NCI-H524 treated with DMSO at 0.1 percent for 48 hours (cell line): ENCODE measurements around the gene KLF11.
"Not testable (repeated sequence)": the region's sequence is repeated elsewhere in the genome, so short reads cannot be mapped to it uniquely, and the experiment has no call there.

Experiments
- DNase-seq: peaks from one replicate; lab custom pipeline; 2025; lab: John Stamatoyannopoulos, UW

KLF11 gene

DNA sequence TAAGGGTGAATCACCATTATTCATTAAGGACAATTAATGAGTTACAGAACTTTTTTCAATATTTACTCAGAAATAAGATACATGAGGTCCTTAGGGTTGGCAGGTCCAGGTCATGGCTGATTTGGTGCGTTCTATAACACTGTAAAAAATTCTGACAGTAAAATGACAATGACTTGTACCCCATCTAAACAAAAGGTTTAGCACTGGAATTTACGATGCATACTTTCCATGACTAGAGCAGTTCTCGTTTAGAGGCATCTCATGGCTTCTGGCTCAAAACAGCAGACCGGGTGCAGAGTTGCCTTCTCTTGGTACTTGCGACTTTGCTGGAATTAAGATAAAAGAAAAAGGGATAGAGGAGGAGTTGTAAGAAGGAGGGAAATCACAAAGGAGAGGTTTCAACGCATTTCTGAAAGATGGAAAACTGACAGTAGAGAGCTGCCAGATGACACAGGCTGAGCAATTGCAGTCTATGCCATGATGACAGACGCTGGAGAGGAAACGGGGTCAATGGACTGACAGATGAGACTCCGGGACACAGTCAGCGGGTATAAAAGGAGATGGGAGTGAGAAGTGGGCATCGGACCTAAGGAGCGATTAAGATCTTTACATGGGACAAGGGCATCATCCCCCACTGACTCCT lies 41.0 kb downstream of the KLF11 start:
- DNase-seq = no peak

DNA sequence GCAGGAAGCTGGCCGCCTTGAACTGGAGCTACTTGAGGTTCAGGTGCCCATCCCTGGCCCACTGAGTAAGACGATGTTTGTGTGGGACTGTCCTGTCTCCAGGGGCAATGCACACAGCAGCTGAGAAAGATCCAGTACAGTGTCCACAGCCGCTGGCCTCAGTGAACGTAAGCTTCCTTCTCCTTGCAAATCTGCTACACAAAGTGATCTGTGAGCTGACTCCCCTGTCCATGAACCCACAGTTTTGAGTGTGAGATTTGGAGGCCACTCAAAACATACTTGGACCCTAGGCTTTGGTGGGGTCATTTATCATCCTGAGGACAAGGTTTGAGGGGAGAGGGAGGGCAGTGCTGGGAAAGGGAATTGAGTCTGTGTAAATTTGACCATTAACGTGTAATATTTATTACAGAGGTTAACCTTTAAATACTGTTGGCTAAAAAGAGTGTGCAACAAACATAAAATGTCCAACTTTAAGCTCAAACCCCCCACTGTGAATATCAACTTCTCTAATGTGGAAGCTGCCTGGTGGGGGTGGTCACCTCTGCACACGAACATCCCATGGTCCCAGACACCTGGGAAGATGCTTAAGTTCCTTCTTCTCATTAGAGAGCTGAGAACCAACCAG lies 41.8 kb downstream of the KLF11 start:
- no peak for DNase-seq

DNA sequence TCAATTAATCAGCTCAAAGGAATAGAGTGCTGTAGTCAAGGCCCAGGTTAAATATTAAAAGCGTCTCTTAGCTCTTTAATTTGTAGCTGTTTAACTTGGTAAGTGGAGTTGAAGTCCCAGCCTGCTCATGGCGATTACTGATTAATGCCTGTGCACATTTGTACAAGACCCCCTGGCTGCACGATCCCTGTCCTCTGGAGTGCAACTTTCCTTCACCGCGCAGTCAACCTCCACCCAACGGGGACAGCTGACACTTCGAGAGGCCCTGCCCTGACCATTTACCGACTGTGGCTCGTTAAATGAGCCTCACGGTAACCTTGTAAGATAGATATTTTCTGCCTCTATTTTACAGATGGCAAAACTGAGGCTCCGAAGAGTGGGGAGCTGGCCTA lies 42.3 kb downstream of the KLF11 start:
- DNase-seq = no peak

DNA sequence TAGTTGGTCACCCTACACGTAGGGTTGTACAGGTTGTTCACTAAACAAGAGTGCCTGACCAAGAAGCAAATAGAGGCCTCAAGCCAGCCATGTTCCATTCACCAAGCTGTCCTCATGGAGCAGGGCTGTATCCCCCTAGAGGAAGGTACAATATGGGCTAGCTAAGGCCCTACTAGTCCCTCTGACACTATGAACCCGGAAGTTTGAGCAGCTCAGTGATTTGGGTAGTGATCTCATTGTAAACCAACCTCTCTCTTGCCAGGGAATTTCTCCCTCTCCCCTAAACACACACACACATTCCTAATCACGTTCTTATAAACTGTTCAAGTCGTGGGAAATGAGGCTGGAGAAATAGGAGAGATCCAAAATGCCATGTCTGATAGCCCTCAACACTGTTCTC lies 43.6 kb downstream of the KLF11 start:
- no peak for DNase-seq

DNA sequence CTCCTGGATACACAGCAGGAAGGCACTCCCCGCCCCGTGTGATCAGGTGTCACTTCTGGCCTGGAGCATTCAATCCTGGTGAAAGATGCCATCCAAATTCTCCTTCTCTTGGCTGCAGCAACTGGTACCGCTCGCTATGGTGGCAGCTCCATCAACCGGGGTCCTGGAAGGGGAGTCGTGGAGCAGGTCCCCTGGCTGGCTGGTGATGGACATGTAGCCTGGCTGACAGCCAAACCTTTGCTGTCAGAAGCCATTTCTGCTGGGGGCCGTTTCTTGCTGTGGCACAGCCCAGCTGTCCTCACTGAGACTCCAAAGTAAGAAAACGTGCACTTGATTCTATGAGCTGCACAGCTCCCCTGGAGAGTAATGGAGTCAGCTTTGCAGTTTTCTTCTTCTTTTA lies 44.0 kb downstream of the KLF11 start:
- DNase-seq = no peak

DNA sequence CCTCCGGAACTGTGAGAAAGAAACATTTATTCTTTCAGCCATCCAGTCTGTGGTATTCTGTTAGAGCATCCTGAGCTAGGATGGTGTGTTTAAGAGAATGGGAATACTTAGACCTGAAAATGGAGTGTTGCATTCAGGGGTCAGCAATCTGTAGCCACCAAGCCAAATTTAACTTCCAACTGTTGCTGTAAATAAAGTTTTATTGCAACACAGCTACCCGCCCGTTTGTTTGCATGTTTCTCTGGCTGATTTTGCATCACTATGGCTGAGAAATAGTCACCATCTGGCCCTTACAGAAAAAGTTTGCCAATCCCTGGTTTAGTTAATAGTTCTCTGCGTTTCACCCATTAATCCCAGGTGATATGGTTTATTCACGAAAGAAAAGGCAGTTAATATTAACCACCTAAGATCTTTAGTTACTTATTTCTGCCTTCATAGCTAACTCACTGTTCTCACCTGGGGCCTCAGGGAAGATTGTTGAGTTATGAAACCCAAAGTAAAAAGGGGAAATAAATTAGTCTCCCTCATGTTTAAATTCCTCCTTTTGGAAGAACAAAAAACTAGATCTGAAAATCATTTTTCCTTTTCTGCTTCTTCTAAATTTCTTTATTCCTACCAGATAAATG lies 46.3 kb downstream of the KLF11 start:
- DNase-seq = no peak

DNA sequence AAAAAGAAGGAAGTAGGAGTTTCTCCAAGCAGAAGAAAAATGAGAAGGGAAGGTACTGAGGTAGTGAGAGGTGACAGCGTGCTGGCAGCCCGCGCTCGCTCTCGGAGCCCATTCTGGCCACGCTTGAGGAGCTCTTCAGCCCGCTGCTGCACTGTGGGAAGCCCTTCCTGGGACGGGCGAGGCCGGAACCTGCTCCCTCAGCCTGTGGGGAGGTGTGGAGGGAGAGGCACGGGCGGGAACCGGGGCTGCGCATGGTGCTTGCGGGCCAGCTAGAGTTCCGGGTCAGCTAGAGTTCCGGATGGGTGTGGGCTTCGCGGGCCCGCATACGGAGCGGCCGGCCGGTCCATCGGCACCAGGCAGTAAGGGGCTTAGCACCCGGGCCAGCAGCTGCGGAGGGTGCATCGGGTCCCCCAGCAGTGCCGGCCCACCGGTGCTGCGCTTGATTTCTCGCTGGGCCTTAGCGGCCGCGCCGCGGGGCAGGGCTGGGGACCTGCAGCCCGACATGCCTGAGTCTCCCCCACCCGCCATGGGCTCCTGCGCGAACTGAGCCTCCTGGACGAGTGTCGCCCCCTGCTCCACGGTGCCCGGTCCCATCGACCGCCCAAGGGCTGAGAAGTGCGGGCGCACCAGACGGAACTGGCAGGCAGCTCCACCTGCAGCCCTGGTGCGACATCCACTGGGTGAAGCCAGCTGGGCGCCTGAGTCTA lies 48.0 kb downstream of the KLF11 start:
- DNase-seq = no peak

DNA sequence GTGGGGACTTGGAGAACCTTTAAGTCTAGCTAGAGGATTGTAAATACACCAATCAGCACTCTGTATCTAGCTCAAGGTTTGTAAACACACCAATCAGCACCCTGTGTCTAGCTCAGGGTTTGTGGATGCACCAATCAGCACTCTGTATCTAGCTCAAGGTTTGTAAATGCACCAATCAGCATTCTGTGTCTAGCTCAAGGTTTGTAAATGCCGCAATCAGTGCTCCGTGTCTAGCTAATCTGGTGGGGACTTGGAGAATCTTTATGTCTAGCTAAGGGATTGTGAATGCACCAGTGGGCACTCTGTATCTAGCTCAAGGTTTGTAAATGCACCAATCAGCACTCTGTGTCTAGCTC lies 48.5 kb downstream of the KLF11 start:
- DNase-seq = not testable (repeated sequence)

DNA sequence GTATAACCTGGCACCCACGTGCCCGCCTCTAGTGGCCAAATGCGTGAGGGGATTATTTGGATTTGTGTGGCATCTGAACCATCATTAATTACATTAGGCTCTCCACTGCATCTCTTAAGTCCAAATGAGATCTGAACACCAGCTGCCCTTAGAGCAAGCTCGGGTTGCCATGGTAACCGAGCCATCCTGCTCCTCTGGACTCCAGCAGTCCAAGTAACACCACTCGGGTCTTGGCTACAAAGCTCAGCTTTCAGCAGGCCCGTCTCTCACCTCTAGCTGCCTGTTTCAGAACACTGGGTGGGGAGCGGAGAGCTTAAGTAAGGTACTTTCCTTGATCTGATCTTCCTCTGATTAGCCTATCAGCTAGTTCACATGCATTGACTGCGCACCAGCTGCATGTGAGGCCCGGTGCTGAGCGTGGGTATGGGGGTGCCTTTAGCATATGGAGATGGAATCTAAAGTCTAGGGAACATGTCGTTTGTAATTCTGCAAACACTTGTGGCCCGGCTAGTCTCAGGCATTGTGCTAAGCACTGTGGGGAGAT lies 51.0 kb downstream of the KLF11 start:
- peak; percentile 99 for DNase-seq

DNA sequence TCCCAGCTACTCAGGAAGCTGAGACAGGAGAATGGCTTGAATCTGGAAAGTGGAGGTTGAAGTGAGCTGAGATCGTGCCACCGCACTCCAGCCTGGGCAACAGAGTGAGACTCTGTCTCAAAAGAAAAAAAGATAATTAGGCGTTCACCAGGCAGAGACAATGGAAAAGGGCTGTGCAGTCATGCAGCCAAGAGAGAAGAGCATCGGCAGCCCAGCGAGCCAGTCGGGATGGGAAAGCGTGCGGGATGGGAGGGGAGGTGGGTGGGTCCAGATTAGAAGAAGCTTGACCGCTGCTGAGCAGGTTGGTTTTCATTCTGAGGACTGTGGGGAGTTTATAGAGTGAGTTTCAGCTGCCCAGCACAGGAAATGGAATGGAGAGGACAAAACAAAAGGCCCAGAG lies 51.8 kb downstream of the KLF11 start:
- no peak for DNase-seq

DNA sequence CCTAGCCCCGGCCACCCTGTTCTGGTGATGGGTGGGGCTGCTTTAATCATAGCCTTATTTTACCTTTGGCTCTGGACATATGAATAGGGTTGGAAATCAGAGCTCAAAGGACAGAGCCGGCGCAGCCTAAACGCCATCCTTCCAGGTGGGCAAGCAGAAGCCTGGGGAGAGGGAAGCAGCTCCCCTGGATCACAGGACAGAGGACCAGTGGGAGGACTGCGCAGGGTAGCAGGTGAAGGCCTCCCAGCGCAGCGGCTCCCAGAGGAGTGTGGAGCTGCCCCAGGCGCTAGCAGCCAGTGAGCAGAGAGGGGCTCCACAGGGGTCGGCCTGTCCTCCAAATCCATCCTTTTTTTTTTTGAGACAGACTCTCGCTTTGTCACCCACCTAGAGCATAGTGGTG lies 53.3 kb downstream of the KLF11 start:
- no peak for DNase-seq

DNA sequence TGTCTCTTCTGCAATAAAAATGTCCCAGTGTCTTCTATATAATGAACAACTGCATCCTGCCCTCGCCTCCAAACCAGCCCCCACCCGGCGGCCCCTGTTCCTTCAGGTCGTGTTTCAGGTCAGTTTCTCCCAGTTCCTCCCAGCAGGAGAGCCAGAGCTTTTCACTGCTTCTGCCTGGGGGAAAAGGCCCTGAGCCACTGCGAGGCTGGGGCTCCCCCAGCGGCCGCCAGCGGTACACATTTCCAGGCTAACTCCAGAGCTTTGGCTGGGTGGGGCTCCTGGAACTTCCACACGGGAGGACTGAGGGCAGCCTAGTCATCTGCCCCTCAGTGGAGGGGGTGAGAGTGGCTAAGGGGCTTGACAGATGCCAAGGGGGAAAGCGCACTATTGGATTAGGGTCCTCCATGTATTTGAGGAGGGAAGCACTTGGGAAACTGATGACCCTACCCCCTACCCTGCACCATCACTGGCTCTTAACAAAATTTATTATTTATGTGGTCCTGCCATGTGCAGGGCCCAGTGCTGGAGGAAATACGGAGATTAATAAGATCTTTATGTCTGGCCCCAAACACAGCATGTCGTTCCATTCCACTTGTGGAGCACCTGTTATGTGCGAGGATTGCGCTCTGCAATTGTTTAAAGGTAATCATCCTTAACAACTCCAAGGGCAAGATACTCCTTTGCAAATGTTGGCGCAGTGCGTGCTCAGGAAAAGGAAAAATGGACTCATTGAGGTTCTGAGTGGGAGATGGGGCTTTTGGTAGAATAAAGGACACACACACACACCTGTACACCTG lies 54.2 kb downstream of the KLF11 start:
- DNase-seq = peak; percentile 51

DNA sequence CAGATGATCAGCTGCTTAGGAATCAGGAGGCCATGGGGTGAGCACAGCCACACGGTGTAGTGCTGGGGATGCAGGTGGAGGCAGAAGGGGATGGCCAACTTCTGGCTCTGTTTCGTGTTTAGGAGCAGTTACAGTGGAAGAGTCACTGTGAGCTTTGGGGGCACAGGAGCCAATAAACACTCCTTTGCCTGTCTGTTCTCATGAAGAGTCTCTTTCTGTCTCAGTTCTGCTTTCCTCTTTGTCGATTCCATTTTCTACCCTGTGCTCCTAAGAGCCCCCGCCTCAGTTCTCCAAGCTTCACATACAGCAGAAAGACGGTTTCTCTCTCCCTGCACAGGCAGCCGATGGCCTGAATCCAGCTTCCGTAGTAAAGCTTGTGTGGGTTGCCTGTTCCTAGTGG lies 58.1 kb downstream of the KLF11 start:
- DNase-seq = no peak

DNA sequence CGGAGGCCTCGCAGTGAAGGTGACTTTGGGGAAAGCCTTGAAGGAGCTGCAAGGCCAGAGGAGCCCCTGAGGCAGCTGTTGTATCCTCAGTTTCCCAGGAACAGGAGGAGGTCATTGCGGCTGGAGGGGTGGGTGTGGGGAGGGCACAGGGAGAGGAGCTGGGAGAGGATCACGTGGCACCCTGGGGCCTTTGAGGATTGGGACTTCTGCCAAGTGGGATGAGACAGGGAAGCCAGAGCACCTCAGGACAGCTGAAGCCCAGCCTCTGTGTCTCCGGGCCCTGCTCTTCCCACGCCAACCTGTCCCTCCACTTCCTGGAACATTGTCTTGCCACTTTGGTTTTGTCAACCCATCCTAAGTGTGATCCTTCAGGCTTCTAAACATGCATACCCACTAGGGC lies 59.8 kb downstream of the KLF11 start:
- no peak for DNase-seq
